HCT116 (cell line): ENCODE measurements around the gene SPDYE1.

Experiments
- EZH2 ChIP-seq: fragments of 200-600 bp; sonication (generic); IDR thresholded peaks from 2 replicates; pipeline ENCODE4 v1.6.1; 2017; ENCODE audit warnings: antibody characterized with exemption, mixed run types
- MAX ChIP-seq: IDR thresholded peaks from 2 replicates; pipeline ENCODE4 v1.6.1; 2012
- POLR2A ChIP-seq: IDR thresholded peaks from 2 replicates; pipeline ENCODE4 v1.7.0; 2011; ENCODE audit warnings: borderline replicate concordance; ENCODE audit not compliant: insufficient read depth, insufficient read length; ENCODE audit errors: extremely low read depth
- ZNF274 ChIP-seq: fragments of 200-500 bp; sonication (Bioruptor generic); IDR thresholded peaks from 2 replicates; pipeline ENCODE4 v1.6.1; 2014; ENCODE audit warnings: mild to moderate bottlenecking, low read depth, low read length, inconsistent platforms

- TF ChIP-seq EZH2 (no peak), ZNF274 (no peak), POLR2A (no peak), MAX (no peak)
These were observed 20.2 kb upstream of the SPDYE1 start for GRCh38 chr7:43977525-43977924.
